ENCODE results near the gene RFLNA.

DNA sequence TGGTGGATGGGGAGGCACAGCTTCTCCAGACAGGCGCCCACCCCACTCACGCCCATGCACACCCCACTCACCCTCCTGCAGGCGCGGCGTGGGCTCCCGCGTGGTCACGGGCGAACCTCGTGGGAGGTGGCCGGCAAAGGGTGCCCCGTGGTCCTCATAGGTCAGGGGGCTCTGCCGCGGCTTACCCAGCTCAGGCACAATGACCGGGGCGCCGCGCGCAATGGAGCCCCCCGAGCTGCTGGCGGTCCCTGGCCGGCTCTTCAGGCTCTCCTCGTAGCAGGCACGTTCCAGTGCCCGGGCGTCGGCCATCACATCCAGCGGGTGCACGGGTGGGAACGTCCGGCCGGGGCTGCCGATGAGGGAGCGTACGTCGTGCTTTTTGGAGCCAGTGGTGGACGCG, 49.6 kb downstream of the RFLNA start:
- TF ChIP-seq POLR2A (IDR thresholded peaks at IDR 0.05) (no peak), CTCF (IDR thresholded peaks at IDR 0.05) (no peak)

Data from lower leg skin (tissue), 3 donors.